CD4-positive, alpha-beta T cell treated with Interleukin-4 for 4 hours (primary cell): Measurements from ENCODE around the gene TNFSF13B.
"Not testable (repeated sequence)": the region's sequence is repeated elsewhere in the genome, so short reads cannot be mapped to it uniquely, and the experiment has no call there.

Experiments used
- DNase-seq: peaks from one replicate; pipeline ENCODE4 v3.0.0-alpha.2; 2020

Gene TNFSF13B, protein sequence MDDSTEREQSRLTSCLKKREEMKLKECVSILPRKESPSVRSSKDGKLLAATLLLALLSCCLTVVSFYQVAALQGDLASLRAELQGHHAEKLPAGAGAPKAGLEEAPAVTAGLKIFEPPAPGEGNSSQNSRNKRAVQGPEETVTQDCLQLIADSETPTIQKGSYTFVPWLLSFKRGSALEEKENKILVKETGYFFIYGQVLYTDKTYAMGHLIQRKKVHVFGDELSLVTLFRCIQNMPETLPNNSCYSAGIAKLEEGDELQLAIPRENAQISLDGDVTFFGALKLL

DNA sequence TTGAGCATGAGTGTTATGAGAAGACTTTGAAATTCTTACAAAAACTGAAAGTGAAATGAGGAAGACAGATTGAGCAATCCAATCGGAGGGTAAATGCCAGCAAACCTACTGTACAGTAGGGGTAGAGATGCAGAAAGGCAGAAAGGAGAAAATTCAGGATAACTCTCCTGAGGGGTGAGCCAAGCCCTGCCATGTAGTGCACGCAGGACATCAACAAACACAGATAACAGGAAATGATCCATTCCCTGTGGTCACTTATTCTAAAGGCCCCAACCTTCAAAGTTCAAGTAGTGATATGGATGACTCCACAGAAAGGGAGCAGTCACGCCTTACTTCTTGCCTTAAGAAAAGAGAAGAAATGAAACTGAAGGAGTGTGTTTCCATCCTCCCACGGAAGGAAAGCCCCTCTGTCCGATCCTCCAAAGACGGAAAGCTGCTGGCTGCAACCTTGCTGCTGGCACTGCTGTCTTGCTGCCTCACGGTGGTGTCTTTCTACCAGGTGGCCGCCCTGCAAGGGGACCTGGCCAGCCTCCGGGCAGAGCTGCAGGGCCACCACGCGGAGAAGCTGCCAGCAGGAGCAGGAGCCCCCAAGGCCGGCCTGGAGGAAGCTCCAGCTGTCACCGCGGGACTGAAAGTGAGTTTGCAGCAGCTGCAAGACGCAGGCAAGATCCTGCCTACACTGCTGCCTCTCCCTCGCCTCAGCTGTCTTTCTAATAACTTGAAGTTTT, at the start of gene TNFSF13B:
TSS of gene TNFSF13B (plus strand) at position 118 of the 728 bp plus-strand sequence. CDS start at position 296, 178 bp downstream.
- DNase-seq: peak; percentile 30

DNA sequence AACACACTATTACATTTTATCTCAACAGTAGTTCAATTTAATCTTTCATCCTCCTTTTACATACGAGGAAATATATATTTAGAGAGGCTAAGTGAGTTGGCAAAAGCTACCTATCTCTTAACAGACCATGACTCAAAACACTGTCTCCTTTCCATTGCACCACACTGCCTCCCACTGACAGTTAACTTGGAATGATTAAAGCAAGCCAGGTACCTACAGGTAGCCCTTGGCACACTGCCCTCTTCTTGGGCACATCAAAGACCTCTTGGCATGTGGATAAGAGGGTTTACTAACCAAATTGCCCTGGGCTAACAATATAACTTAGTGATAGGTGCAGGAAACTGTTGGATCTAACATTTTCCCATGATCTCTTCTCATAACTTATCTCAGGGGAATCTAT, 49.5 kb upstream of the TNFSF13B start:
- DNase-seq: peak; percentile 35

DNA sequence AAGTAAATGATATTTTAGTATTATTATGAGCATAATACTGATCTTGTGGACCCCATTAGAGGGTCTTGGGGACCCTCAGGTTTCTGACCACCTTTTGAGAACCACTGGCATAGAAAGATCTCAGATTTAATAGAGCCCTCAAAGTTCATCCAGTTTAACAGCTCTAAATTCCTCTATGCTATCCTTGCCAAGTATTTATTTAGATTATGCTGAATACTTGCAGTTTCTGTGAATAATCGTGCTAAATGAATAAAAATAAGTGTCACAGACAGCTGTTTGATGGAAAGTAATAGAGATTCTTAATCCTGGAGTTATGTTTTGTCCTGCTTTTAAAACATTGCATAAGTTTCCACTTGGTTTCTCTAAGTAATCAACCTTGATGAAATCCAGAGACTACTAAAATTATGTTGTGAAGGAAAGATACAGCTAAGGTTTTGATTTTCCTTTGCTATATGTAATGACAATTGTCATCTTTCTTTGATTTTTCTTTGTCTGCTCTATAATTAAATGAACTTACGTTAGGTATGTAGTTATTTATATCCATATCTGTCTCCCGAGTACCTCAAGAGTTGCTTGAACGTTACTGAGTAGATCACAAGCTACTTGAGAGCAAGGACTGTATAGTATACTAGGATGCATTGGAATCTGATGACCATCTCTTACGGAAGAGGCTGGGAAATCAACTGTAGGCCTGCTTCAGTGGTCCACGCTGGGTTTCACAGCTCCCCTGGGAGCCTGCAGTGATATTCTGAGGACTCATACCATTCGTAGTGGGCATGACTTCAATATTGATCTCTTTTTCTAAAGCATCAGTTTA, 45.6 kb upstream of the TNFSF13B start:
- DNase-seq: no peak

DNA sequence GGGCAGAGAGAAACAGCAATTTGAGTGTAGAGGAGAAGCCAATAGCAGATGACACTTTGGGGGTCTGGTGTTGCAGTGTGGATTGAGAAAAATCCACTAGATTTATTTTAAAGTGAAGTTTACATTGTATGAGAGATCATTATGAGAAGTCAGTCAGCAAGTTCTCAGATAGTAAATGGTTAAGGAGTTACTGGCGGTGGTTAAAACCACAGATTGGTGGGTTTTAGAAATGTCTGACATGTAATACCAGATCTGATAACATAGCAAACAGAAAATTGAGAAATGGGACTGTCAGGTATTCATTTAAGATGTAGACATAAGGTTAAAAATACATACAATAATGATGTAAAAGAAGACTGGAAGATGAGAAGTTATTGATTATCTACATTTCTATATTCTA, 44.1 kb upstream of the TNFSF13B start:
- peak; percentile 26 for DNase-seq

DNA sequence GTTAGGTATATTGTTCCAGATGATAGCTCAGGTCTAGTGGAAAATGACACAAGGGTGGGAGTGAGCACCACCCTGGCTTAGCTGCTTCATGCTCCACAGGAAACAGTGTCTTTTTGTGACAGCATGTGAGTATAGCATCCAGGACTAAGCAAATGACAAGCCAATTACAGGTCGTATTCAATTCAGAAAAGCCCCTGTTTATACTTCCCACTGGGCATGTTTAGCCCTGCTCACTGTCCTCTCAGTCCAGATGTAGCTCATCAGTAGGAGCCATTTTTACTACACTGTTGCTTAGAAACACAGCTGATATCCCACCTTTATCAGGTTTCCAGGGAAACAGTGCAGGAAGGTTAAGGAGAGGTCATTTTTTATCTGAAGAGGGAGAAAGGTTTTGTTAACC, 43.3 kb upstream of the TNFSF13B start:
- no peak for DNase-seq

DNA sequence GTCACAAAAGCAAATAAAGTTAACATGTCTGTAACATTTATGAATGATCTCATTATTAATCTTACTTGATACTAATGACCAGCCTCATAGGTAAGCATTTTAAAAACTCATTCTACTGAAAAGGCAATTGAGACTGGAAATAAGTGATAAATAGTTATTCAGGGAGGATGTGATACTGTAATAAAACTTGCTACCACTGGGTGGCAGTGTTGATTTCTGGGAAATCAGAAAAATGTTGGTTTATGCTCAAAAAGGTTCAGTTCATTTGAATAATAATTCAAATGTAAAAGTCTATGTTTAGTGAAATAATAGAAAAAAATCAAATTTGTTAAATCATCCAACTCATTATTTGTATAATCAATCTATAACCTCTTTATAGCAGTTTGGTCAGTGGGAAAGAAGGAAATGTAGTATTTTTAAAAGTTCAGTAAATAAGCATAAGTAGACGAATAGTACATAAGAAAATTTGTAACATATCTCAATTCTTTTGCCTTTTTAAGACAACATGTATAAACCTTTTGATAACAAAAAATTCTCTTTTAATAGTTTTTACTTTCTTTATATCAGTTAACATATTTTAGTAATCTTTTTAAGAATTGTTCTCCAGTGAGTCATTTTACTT, 41.8 kb upstream of the TNFSF13B start:
- DNase-seq: peak; percentile 67

DNA sequence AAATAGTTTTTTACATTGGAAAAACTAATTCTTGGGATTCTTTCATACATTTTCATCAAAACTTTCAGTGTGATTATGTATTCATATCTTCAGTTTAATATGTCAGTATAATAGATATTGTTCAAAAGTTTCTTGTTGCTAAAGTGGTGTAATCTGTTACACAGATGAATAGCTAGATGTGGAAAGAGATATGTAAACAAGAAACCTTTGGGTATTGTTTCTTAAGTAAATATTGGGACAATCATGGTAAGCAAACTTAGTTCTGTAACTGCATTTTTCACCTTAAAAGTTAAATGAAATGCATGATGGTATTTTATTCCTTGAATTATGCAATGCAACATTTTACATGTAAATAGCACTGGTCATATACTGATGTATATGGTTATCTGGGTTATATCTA, 39.1 kb upstream of the TNFSF13B start:
- DNase-seq: no peak

DNA sequence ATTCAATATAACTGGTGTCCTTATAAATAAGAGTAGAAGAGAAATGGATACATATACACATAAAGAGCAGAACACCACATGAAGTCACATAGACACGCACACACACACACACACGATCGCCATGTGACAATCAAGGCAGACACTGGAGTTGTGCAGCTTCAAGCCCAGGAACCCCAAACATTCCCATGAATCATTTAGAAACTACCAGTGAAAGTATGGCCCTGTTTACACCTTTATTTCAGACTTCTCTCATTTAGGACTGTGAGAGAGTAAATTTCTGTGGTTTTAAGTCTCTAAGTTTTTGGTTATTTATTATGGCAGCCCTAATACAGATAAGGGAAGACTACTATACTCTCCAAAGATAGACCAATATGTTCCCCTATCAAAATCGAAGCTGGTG, 20.4 kb upstream of the TNFSF13B start:
- no peak for DNase-seq

DNA sequence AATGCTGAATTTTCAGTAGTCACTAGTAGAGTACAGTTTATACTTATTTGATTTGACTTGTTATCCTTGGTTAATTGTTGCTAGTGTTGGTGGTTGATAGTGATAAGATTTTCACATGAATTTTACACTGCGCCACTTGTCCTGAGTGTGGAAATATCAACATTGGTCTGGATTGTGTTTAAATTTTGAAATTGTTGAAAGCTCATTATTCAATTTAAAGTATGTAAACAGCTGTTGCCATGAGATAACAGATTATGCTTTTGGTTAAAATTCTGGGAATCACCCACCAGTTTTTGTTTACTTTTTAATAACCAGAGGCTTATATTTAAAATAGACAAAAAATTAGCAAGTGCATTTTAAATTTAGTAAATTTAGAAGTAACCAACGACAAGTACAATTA, 12.3 kb upstream of the TNFSF13B start:
- DNase-seq: no peak

DNA sequence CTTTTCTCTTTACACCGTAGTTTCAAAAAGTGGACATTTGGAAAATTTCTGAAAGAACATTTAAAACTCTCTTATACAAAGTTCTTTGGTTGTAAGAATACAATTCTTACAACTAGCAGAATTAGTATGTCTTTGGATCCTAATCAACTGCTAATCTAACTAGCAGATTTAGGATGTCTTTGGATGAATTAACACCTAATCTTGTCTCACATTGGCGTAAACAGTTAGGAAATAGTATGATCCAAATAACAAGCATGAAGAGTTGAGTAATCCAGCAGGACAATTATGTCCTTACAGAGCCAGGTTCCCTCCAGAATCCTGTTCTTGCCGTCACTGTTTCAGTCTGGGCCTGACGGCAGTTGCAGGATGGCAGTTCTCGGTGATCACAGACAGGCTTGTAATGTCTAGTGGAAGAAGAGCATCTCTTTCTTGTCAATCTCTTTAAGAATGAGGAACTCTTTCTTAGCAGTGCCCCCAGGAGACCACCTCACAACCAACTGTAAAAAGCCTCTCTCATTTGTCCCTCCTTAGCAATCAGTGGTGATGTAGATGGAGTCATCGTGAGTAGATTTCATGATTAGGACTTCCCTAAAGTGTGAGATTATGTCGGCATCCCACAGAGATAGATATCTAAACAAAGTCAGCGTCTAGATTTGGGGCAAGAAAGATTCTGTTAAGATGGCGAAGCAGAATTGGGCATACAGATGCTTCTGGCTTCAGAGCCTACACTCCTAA, 5.7 kb upstream of the TNFSF13B start:
- DNase-seq: no peak

DNA sequence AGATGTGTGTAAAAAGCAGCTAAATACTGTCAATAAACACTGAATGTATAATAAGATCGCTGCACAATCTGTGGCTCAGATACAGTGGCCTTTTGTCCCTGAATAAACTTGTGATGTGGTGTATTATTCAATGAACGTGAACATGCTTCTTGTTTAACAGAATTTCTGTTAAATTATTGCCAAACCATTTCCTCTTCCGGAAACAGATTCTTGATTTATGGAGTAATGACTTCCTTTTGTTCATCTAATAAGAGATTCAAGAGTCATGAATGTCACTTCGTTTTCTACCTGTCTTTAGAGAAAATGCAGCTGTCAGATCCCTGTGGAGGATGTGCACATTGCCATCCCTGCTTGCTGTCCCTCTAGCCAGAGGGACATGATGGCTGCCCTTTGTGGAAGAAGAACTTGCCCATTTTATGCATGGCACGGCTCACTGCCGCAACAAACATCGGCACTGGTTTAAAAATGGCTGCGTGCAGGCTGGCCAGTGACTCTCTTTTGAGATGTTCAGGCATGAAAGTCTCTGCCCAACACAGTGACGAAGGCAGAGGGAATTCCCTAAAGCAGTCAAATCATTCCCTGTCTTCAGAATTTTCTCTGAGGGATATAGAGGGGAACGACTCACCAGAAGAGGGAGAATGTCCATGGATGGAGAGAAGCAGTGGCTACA, 3.1 kb upstream of the TNFSF13B start:
- DNase-seq: no peak

DNA sequence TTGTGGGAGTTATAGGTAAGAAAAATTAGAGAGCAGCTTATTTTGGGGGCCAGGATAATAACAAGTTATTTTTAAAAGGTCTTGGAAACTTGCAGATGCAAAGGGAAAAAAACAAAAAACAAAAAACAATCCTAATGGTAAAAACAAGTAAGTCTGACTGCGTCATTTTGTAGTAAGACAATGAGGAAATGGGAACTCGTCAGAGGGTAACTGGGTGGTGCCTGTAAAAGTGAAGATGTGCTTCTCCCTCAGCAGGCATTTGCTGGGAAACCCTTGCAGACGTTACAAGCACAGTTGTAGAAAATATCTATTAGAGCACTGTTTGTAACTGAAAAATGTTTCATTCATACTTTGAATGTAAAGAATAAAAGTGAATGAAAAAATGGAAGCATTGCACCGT, 2.2 kb upstream of the TNFSF13B start:
- peak; percentile 9 for DNase-seq

DNA sequence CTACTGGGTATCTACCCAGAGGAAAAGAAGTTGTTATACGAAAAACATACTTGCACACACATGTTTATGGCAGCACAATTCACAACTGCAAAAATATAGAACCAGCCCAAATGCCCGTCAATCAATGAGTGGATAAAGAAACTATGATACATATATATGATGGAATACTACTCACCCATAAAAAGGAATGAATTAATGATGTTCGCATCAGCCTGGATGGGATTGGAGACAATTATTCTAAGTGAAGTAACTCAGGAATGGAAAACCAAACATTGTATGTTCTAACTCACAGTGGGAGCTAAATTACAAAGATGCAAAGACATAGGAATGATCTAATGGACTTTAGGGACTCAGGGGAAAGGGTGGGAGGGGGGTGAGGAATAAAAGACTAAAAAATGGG, 1.7 kb upstream of the TNFSF13B start:
- not testable (repeated sequence) for DNase-seq

DNA sequence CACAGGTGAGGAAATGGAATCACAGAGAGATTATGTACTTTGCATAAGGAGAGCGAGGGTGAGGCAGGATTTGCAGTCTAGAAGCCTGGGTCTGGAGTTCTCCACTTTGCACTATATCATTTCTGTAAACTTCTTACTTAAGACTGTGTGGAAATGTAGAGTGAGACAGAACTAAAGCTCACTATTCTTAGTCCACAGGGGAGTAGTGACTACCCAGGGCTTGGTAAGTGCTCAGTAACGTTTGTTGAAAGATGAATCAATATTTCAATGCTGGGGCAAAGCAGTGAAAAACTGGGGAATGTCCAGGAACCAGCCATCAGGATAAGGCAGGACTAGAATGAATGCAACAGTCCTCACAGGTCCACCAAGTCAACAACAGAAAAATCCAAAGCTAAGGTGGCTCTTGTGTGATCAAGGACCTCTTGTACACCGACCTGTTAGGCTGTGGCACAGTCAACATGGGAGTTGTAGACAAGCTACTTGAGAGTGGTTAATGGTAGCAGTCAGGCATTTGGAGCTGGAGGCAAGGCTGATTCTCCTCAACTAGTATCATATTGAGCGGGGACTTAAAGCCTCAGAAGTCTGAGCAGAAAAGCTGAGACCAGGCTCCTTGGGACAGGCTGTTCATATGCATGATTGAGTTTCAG, 929 bp upstream of the TNFSF13B start:
- no peak for DNase-seq

DNA sequence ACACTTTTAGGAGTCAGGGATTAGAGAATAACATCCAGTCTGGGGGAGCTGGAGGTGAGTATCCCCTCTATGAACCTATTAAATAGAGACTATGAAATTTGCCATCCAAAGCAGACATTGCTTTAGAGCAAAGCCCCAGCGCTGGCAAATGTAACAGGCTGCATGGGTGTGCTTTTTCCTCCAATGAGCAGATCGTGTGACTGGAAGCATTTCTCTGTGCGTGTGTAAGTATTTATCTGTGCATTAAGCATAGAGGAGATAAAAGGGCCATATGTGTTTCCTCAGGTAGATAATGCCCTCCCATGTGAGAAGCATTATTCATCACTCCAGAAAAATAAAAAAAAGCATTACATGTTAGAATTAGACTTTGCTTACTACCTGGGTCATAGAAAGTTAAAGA, 924 bp downstream of the TNFSF13B start:
- DNase-seq: no peak

DNA sequence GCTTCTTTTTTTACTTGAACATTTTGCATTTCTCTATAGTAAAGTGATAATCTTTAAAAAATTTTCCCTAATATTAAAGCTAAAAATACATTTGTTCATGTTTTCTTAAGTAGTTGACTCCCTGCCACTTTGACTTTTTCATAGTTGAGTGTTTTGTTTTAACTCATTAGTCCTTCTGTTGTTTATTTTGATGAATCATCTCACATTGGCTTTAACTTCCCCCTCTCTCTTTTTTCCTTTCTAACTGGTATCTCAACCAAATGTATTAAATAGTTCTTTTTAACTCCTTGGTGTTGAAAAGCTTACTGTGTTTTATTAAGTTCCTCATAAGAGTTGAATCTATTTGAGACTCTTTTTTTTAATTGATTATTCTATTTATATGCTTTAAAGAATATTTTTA, 2.8 kb downstream of the TNFSF13B start:
- no peak for DNase-seq

DNA sequence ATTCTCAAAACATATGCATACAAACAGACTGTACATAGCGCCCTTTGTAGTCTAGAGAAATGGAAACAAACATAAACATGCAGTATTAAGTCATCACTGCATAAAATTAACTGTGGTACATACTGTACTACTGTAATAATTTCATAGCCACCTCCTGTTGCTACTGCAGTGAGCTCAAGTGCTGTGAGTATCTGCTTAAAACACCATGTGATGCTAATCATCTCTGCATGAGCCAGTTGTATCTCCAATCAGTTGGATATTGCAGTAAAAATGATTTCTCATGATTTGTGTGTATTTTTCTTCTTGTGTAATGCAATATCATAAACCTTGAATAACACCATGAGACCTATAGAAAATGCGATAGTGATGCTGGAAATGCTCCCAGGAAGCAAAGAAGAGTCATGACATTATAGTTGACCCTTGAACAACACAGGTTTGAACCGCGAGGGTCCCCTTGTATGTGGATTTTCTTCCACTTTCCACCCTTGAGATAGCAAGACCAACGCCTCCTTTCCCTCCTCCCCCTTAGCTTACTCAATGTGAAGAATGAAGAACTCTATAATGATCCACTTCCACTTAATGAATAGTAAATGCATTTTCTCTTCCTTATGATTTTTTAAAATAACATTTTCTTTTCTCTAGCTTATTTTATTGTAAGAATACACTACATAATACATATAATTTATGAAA, 4.1 kb downstream of the TNFSF13B start:
- no peak for DNase-seq

DNA sequence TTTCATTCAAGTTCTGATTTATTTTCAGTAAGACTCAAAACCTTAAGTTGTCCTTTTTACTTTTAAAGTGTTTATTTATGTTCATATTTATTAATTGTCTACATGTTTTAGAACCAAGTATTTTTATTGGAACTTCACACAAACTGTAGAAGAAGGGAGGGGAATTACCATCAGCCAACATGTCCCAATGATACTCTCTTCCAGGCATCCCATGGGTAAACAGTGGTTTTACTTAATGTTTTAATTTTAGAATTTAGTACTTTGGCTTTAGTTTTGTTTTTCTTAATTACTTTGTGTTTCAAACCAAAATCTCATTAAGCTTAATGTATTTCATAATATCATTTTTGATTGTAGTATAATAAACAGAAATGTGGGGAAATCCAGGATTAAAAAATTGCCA, 5.2 kb downstream of the TNFSF13B start:
- DNase-seq: no peak

DNA sequence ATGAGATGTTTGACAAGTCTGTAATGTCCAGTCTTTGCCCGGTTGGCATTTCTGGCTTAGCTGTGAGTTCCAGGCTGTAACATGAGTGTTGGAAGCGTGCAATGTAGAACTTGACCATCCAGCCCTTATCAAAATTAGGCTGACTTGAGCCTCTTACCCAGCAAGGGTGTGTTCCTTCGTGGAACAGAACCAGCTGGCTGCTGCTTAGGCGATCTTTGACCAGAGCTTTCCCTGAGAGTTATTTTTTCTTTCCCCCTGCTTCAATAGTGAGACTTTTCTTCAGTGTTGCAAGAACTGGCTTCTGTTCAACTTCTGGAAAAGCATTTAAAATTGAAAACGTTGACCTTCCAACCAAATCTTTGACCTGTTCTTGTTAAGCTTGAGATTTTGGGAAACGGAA, 6.5 kb downstream of the TNFSF13B start:
- DNase-seq: no peak

DNA sequence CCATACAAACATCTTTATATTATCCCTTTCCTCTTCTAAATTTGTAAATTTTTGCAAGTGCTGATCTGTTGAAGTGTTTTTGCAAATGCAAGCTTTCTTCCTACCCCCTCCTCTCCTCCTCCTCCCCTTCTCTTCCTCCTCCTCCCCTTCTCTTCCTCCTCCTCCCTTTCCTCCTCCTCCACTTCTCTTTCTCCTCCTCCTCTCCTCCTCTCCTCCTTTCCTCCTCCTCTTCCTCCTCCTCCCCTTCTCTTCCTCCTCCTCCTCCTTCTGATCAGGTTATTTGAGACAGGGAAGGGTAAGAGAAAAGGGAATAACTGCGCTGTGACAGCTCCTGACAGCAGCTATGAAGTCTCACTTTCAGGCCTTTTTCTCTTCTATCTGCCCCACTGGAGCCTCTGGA, 8.9 kb downstream of the TNFSF13B start:
- no peak for DNase-seq

DNA sequence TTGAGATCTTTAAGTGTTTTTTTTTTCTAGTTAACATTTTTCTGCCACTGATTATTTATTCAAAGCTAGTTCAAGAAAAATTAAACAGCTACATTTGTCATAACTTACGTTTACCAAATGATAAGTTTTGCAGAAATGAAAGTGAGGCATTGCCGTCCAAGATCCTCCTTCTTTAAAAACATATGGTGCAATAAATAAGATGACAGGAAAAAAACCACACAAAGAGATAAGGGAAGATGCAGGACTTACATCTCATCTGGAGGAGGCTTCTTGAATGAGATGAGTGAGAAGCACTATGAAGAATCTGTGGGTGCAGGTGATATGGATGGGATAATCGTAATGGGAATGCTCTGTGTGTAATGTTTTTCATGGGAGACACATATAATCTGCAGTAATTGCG, 12.4 kb downstream of the TNFSF13B start:
- no peak for DNase-seq
